ENCODE results near the gene CCNT2.

DNA sequence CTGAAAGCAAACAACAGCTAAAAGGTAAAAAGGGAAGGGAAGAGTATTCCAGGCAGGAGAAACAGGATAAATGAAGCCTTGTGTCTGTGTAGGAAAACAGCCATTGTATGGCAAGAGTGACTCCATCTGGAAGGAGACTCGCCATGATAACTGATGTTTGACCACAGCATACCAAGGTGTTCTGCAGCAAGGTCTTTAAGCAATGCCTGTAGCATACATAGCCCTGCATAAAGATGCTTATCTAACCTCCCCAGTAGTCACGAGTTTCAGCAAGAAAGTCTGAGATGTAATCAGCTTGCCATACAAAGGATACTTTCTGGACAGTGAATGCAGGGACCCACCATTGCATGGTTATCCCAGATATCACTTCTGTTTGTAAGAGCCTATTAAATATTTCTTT lies 11.9 kb upstream of the CCNT2 start:
- TF ChIP-seq, protein P1, sequence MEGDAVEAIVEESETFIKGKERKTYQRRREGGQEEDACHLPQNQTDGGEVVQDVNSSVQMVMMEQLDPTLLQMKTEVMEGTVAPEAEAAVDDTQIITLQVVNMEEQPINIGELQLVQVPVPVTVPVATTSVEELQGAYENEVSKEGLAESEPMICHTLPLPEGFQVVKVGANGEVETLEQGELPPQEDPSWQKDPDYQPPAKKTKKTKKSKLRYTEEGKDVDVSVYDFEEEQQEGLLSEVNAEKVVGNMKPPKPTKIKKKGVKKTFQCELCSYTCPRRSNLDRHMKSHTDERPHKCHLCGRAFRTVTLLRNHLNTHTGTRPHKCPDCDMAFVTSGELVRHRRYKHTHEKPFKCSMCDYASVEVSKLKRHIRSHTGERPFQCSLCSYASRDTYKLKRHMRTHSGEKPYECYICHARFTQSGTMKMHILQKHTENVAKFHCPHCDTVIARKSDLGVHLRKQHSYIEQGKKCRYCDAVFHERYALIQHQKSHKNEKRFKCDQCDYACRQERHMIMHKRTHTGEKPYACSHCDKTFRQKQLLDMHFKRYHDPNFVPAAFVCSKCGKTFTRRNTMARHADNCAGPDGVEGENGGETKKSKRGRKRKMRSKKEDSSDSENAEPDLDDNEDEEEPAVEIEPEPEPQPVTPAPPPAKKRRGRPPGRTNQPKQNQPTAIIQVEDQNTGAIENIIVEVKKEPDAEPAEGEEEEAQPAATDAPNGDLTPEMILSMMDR (optimal IDR thresholded peaks at IDR 0.05 in 1 of 3, IDR thresholded peaks at IDR 0.05 in 1 of 3, conservative IDR thresholded peaks at IDR 0.05 in 1 of 3; ENCODE audit: extremely low read depth in 1 of 3, insufficient read depth in 2 of 3, low read length in 3 of 3) = no peak
- no peak for TF ChIP-seq EZH2 (IDR thresholded peaks at IDR 0.05; ENCODE audit: low read length)

Data from keratinocyte (primary cell).